Gastroesophageal sphincter (tissue), 3 donors: ENCODE results near the gene COL8A1.

Experiments used
- EP300 ChIP-seq: sonication (generic); formaldehyde crosslinking; IDR thresholded peaks from one replicate; pipeline ENCODE4 v1.6.1; 2017; ENCODE audit warnings: antibody characterized with exemption, mild to moderate bottlenecking
- POLR2A ChIP-seq, 2 donors: fragments of 450-650 bp; IDR thresholded peaks; one replicate each; pipeline ENCODE4 v1.6.1; 2017; ENCODE audit warnings: antibody characterized with exemption in 2 of 2, mild to moderate bottlenecking in 2 of 2, moderate library complexity in 1 of 2
- TF ChIP-seq, protein P1 (sequence below), 4 experiments: fragments of 200-600 bp in 2 of 4; fragments of 450-650 bp in 2 of 4; sonication (generic) in 1 of 4; IDR thresholded peaks; one replicate each; pipeline ENCODE4 v1.5.1; 2017 to 2019; ENCODE audit warnings: antibody characterized with exemption in 4 of 4, mild to moderate bottlenecking in 2 of 4, moderate library complexity in 2 of 4

DNA sequence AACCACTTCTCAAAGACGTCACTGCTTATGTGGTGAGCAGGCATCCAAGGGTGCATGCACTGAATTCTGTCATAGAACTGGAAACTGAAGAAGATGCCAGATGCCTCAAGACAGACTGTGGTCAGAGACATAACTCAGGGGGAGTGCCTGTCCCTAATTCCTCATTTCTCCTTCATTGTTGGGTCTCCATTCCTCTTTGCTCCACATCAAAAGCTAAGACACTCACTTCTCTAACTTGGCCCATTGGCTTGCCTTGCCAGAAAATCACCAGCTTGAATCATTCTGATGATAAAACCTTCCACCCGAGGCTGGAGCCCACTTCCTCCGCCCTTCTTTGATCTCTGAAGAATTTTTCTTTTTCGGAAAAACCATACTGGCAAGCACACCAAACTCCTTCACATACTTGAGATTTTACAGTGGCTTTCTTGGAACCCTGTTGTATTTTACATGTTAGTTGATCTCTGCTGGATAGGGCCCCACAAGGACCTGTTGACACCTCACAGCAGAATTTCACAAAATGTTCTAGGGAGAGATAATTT, 69.9 kb downstream of the COL8A1 start:
- TF ChIP-seq, protein P1, sequence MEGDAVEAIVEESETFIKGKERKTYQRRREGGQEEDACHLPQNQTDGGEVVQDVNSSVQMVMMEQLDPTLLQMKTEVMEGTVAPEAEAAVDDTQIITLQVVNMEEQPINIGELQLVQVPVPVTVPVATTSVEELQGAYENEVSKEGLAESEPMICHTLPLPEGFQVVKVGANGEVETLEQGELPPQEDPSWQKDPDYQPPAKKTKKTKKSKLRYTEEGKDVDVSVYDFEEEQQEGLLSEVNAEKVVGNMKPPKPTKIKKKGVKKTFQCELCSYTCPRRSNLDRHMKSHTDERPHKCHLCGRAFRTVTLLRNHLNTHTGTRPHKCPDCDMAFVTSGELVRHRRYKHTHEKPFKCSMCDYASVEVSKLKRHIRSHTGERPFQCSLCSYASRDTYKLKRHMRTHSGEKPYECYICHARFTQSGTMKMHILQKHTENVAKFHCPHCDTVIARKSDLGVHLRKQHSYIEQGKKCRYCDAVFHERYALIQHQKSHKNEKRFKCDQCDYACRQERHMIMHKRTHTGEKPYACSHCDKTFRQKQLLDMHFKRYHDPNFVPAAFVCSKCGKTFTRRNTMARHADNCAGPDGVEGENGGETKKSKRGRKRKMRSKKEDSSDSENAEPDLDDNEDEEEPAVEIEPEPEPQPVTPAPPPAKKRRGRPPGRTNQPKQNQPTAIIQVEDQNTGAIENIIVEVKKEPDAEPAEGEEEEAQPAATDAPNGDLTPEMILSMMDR (IDR thresholded peaks at IDR 0.05): no peak
- TF ChIP-seq EP300 (no peak), POLR2A (IDR thresholded peaks at IDR 0.05) (no peak)
